Posterior cingulate gyrus (tissue), 11 donors: ENCODE data around the gene SETD3.

Source experiments
- DNase-seq, 10 donors: peaks; one replicate each; pipeline versions ENCODE4 v3.0.0 to v3.0.0-alpha.2; 2020 to 2021; ENCODE audit warnings: mixed read lengths in 3 of 10
- intact Hi-C: fragments of 100-400 bp; cut with DNase I; formaldehyde crosslinking; loops from one replicate; pipeline ENCODE4 v1.15.1; 2023

SETD3 gene

DNA sequence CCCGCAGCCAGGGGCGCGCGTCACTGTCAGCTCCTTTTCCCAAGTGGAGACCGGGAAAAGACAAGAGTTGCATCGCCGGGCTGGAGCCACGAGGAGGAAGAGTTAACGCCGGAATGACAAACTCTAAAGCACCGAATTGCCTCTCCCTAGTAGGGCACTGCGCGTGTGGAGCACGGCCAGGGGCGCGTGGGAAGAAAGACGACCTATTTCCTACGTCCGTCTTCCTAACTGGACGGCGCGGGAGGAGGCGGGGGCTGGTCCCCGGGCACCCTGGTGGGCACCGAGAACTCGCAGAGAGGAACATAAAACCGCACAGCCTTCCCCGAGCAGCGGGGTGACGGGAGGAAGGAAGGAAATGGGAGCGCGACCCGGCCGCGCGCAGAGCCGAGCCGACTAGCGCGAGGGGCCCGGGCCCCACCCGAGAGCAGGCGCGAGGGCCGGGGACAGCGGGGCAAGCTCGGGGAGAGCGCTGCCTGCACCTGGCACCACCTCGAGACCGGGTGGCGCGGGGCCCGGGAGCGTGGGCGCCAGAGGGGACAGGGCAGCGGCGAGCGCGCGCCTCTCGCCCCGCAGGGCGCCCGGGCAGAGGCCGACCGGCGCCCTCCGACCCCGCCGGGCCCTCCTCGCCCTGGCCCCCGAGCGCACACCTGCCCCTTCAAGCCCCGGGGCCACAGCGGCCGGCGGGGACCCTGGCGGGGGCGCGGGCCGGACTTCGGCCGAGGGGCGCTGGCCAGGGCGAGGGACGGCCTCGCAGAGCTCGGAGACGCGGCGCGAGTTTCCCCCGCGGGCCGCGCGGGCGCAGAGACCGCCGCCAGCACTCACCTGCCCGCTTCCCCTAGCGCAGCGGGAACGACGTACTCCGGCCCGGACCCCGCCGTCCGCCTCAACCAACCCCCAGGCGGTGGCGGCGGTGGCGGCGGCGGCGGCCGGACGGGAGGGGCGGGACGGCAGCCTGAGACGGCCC is at the start of gene SETD3:
SETD3 (minus strand) TSS at position 954 of the 964 bp plus-strand sequence. CDS start 15,054 bp downstream, outside the sequence.
- peak in 9 of 10 donors; percentile 25 to 93 (median 58) for DNase-seq
- intact Hi-C loops: no loop called here

DNA sequence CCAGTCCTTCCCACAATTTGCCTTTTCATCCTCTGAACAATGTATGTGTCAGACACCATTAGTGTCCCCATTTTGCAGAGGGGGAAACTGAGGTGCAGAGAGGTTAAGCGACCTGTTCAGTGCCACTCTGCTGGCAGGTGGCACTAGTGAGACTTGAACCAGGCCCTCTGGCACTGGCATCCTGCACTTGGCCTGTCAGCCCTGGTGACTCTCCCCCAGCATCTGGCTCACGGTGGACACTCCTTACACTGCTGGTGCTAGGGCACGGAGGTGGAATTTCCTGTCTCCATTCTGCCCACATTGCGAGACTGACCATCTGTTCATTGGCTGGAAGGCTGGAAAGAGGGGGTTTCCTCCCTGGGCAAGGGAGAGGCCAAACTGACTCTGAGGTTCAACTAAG is 49.2 kb upstream of the SETD3 start:
- DNase-seq: no peak
- intact Hi-C loops: no loop called here

DNA sequence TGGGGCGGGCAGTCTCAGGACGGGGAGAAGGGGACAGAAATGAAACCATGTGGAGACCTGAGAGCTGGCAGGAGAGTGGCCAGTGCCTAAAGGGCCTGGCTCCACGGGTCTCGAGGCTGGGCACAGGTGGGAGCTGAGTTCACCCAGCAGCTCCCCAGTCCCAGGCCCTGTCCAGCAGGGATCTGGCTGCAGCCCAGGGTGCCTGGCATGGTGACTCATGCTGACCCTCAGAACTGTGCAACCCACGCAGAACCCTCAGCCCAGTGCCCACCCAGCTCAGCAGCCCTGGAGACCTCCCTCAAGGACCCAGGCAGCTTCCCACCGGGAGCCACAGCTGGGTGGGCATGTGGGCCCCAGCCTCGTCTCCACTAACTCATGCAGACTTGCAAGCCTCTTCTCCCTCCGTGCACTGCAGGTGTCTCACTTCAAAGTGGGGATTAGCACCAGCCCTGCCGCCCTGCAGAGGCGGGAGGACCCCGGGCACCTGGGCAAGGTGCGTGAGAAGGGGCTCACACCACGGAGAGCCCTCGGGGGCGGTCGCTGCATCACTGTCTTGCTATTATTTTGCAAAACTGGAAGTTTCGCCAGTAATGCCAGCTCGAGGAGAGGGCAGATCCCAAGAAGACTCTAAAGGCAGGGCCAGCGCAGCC is 46.9 kb upstream of the SETD3 start:
- intact Hi-C loops: no loop called here
- DNase-seq: no peak

DNA sequence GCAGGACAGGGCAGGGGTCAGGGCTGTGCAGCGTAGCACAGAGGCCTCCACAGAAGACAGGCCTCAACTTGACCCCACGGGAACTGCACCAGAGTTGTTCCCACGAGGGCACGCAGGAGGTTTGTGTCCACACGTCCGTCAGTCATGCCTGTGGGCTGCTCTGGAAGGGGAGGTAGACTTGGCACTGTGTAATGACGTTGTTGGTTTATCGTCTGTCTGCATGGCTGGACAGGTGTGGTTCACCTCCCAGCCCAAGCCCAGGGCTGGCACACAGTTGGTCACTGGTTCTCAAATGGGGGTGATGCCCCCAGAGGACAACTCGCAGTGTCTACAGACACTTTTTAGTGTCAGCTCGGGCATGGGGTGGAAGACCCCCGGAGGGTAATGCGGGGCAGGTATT is 46.4 kb upstream of the SETD3 start:
- DNase-seq: no peak
- intact Hi-C loops: no loop called here

DNA sequence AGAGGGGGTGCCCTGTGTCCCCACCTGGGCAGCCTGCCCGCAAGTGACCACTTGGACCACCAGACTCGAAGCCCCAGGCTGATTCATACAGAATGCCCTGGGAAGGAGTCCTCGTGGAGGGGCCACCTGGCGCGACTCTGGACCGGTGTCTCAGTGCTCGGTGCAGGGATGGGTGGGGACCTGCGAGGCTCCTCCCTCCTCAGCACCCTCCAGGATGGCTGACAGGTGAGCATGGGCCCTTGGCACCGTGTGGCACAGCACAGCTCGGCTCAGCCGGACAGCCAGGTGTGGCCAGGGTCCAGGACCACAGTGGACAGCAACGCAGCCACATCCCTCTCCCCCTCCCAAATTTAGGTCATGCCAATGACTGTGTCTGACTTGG is 45.0 kb upstream of the SETD3 start:
- DNase-seq: no peak
- intact Hi-C loops: no loop called here

DNA sequence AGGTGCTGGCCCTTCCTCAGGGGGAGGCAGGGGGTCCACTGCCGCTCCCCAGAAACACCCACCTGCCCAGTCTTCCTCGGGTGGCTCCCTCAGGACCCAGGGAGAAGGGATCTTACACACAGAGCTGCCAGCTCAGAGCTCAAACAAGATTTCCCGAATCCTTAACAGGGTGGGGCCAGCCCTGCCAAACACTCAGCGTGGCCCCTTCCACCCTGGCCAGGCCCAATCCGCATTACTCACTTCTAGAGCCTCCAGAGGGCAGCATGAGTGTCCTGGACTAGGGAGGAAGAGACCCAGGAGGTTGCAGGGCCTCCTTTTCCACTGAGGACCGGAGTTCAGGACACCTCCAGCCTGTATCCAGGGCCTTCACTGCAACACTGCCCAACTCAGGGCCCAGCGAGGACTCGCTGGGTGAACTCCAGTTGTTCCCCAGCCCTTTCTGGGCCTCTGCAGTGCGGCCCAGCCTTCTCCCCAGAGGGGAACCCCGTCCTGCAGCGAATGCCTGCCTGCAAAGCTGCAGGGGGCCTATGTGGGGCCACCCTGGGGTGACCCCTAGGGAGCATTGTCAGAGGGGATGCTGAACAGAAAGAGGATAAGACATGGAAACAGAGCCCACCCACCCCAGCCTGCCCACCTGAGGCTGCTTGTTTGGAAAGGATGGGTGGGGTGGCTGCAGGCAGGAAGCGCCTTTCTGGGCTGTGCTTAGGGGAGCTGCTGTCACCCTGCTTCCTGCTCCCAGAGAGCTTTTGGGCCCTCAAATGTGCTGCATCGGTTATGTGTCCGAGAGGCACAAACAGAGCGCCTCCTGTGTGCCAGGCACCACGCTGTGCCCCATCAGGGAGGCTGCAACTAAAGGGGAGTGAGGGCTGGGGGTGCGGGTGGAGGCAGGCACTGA is 44.4 kb upstream of the SETD3 start:
- peak in 3 of 10 donors; percentile 53 to 70 (median 56) for DNase-seq
- intact Hi-C loops: no loop called here

DNA sequence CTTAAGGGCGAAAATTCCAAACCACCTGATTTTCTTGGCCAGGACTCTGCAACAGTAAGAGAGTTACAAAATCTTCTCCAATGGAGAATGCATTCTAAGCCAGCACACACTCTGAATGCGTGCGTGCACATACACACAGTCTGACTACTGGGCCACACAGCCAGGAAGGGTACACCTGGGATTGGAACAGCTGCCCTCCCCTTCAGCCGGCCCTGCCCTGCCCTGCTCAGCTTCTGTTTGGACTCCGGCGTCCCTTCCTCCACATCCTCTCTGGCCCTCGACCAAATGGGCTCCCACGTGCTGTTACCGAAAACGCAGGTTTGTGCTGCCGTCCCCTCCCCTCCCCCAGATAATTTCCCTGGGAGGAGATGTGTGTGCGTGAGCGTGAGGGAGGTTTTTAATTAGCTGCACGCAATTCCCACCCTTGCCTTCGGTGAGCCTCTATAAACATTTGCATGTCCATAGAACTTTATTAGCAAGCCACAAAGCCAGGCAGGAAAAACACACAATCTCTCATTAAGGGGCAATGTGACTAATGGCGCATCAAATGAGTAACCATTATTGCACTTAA is 43.5 kb upstream of the SETD3 start:
- intact Hi-C loops: no loop called here
- peak in 4 of 10 donors; percentile 16 to 78 (median 48) for DNase-seq

DNA sequence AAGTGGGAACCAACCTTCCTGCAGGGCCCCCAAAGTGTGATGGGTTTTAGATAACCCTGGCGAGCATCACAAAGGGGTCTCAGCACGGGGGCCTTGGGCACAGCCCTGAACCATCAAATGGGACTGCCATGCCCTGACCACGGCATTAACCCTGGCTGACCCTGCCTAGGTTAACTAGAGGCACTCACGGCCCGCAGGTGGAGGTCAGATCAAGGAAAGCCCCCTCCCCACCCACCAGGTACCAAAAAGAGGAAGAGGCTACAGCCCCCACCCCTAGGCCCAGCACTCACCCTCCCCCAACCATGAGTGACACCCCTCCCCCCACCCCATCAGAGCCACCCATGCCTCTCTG is 43.0 kb upstream of the SETD3 start:
- intact Hi-C loops: no loop called here
- peak in 2 of 10 donors; percentile 4 to 52 for DNase-seq

DNA sequence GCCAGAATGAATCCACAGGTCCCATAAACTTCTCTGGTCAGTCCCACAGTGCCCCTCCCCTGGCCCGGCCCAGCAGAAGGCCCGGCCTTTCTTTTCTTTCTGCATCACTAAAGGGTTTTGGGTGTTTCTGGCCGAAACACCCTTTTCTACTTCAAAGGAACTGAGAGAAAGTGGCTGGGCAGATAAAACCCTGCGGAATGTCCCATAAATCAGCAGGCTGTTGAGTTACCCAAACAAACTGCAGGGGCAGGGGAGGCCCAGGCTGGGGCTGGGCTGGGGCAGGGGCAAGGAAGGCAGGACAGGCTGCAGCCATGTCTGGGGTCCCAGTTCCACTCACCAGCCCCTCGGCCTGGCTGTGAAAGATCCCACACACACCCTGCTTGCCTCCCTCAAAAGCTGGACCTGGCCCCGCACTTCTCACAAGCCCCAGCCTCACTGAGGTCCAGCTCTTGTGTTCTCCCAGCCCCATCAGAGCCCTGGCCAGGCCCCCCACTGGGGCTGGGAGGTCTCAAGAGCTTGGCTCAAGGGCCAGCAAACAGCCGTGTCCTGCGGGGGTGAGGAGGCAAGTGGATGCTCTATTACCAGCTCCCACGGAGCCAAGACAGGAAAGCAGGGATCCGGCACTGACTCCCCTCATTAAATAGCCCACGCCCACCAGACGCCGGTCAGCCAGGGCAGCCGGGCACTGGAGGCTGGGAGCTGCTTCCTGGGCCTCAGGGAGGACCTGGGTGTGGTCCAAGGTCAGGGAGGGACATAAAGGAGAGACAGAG is 42.5 kb upstream of the SETD3 start:
- peak in 4 of 10 donors; percentile 23 to 73 (median 50) for DNase-seq
- intact Hi-C loops: no loop called here

DNA sequence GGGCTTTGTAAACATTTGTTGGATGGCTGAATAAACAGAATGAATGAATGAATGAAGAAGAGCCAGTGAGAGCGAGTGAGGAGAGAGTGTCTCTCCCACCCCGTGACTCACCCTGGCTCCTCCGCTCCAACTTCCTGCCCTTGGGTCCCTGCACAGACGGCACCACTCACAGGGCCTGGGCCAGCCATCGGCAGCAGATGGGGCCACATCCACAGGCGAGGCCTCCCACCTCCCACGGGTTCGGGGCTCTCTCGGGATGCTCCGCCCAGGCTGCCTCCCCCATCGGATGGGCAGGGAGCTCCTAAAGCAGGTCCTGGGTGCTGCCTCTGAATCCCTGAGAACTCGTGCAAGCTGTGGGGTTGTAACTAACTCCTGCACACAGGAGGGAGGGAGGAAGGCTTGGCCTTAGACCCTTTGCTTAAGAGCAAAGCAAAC is 41.8 kb upstream of the SETD3 start:
- intact Hi-C loops: no loop called here
- peak in 4 of 10 donors; percentile 12 to 71 (median 68) for DNase-seq

DNA sequence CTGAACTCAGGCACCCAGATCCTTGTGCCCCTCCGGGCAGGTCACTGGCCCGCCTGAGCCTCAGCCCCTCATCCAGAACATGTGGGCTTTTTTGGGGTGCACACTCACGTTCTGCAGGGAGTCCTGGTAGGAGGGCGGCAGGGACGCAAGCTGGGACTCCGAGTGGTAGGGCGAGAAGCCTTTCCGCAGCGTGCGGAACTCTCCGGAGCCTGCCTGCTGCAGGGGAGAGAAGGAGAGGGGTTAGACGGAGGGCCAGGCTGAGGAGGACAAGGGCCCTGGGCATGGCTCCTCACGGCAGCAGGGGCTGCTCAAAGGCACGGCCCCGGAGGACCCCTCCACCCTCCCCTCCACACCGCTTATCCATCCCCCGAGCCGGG is 41.4 kb upstream of the SETD3 start:
- peak in 4 of 10 donors; percentile 5 to 65 (median 54) for DNase-seq
- intact Hi-C loops: no loop called here

DNA sequence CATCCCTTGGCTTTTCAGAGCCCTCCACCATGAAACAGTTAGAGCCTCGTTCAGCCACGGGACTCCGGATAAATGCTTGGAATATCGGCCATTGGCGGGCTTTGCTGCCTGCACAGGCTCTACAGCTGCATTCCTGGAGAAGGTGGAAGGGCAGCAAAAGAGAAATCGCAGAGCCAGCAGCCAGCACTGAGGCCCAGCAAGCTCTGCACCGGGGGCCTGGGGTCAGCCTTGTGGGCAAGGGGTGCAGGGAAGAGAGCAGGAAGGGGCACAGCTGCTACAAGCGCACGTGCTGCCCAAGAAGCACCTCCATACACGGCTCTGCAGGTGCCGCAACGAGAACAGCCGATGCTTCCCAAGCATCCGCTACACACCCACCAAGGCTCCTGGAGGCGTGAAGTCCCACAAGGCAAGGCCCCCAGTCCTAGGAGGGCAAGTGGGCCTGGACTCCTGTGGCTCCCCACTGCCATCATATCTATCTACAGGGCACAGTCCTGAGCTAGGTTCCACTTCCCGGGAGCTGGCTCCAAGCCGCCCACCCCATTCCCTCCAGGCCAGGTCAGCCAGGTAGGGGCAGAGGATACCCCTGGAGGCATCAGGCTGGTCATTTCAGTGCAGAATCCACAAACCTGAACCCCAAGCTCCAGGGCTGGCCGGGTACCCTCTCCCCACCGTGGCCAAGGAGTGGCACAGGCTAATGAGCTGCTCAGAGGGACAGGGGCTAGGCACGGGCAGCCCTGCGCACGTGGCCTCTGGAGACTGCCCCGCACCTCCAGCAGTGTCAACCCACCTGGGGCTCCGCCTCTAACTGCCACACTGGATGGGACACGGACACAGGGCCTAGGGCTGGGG is 40.7 kb upstream of the SETD3 start:
- intact Hi-C loops: no loop called here
- DNase-seq: peak in 4 of 10 donors; percentile 20 to 67 (median 48)

DNA sequence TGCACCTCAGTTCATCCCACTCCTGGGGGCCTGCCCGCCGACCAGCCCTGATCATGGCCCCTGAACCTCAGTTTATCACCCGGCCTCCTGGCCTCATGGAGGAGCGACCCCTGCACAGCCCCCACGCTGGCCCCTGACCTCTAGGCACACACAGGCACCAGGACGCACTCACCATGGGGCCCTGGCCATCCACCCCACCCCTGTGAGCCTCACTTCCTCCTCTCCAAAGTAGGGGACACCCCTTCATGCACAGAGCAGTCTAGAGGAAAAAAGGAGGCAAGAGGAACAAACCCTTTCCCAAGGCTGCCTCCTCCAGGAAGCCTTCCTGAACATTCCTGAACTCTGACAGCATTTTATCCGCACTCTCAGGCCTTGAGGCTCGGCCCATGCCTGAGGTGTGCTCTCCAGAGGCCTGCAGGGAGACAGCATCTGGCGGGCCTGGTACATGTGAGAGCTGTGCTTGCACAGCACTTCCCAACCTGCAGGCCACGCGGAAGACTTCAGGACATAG is 40.0 kb upstream of the SETD3 start:
- intact Hi-C loops: no loop called here

DNA sequence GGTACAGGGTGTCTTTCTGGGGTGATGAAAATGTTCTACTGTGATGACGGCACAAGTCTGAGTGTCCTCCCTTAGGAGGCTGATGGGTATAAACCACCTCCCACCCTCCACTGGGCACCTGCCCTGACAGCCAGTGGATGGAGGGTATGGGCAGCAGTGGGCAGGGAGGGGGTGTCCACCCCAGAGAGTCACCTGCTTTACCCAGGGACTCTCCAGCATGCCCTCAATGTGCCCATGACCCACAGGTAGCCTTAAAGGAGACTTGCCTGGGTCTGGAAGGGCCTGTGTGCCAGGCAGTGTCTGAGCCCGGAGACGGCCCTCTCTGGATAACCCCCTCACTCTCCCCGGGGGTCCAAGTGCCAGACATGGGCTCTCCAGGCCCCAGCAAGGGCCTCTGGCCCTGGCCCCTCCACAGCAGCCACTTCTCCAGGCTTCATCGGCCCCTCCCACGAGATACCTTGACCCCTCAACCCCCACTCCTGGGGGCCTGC is 39.3 kb upstream of the SETD3 start:
- DNase-seq: peak in 5 of 10 donors; percentile 1 to 57 (median 36)
- intact Hi-C loops: loop anchor here (10.0 kb wide), 1 partner anchor 355 kb away; no protein-coding TSS in a partner anchor

More for the DNA sequence above, 40.0 kb upstream of the SETD3 start:
- peak in 4 of 10 donors; percentile 18 to 76 (median 52) for DNase-seq

DNA sequence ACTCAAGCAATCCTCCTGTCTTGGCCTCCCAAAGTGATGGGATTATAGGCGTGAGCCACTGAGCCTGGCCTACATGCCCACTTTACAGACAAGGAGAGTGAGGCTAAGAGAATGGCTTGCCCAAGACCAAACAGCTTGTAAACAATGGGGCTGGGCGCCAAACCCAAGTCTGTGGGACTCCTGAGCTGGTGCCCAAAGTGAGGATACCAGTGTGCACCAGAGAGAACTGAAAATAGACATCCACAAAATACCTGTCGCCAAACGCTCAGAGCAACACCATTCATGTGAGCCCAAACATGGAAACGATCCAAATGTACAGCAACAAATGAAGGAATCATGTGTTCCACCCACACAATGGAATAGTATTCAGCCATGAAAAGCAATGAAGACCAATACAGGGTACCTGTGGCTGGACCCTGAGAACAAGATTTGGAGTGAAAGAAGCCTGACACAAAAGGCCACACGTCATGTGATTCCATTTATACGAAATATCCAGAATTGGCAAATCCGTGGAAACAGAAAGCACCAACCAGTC is 38.8 kb upstream of the SETD3 start:
- DNase-seq: peak in 4 of 10 donors; percentile 2 to 49 (median 14)
- intact Hi-C loops: loop anchor here (10.0 kb wide), 1 partner anchor 355 kb away; no protein-coding TSS in a partner anchor

DNA sequence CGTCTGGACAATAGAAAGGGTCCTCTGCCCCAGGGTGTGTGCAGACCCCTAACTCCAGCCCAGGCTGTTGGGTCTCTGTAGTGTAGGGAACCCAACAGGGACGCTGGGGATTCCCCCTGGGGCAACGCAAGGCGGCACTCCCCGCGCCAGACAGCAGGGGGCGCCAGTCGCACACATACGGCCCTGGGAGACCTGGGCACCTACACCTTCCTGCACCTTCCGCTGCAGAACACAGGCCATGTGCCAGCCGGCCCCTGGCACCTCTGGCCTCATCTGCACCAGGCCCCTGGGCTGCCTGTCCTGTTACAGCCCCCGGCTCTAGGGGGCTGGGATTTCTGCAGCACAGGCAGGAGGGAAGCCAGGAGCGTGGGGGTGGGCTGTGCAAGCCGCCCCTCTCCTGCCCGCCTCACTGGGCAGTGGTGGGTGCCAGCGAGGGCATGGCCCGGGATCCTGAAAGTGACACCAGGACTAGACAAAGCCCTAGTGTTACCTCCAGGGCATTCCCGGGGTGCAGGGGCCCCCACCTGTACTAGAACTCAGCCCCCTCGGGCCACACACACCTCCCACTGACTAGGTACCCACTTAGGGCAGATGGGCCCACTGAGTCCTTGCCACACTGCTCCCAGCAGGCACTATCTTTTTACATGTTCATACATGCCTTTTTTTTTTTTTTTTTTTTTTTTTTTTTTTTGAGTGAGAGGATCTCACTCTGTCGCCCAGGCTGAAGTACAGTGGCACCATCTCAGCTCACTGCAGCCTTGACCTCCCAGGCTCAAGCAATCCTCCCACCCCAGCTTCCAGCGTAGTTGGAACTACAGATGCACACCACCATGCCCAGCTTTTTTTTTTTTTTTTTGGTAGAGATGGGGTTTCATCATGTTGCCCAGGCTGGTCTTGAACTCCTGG is 38.0 kb upstream of the SETD3 start:
- intact Hi-C loops: loop anchor here (1.0 to 10.0 kb wide), 2 partner anchors 111 to 356 kb away; no protein-coding TSS in a partner anchor
- peak; percentile 49 to 96 (median 78) for DNase-seq
